HepG2 (cell line): ENCODE data around the gene PDIA2. TPM values are rescaled to one million over a fixed set of nuclear protein-coding genes. Genes with fewer than 3 reads are reported as not detected.

Source experiments
- ATAC-seq: fragments of 200-7000 bp; cut with Tn5 transposase; 3 replicates; pipeline ENCODE4 v1.9.1; 2020; ENCODE audit warnings: mild to moderate bottlenecking, moderate library complexity
- BruUV-seq: library from RNA; stranded (reverse); fragments of 400-500 nt; replicated peaks from 2 replicates; lab custom pipeline; 2021; lab: Mats Ljungman, UMichigan
- CTCF ChIA-PET: fragments of 300-600 bp; formaldehyde crosslinking; extraction: SDS; loops from one replicate; lab custom pipeline; 2021; ENCODE audit warnings: low total read pairs, inconsistent platforms, low intra/inter-chr PET ratio; lab: Yijun Ruan, JAX
- POLR2A ChIA-PET: fragments of 350-600 bp; sonication (Branson Sonifier 250); formaldehyde crosslinking; loops from one replicate; lab custom pipeline; 2020; ENCODE audit warnings: antibody characterized with exemption, inconsistent platforms; lab: Yijun Ruan, JAX
- DNase-seq: peaks from one replicate; pipeline ENCODE4 v3.0.0-alpha.2; 2015; ENCODE audit warnings: low spot score
- FAIRE-seq: peaks from 3 replicates; lab custom pipeline; 2011; peaks lifted over from hg19 to GRCh38; lab: Jason Lieb, UNC
- H2AFZ ChIP-seq: one replicate; pipeline ENCODE4 v1.6.1; 2011; ENCODE audit warnings: low read length, inconsistent platforms
- H3K27ac ChIP-seq: fragments of 300-600 bp; 3 replicates; pipeline ENCODE4 v1.8.0; 2011; ENCODE audit warnings: mixed run types, mild to moderate bottlenecking, mixed read lengths, low read length, inconsistent platforms; ENCODE audit not compliant: insufficient read depth; ENCODE audit errors: extremely low read length
- H3K27me3 ChIP-seq, 2 experiments: fragments of 200-600 bp in 1 of 2; 2 replicates in 1 of 2; 3 replicates in 1 of 2; pipeline versions ENCODE4 v1.6.0 to v1.8.0; 2011; ENCODE audit warnings: low read length in 2 of 2, mild to moderate bottlenecking in 2 of 2, moderate library complexity in 2 of 2, inconsistent platforms in 1 of 2; ENCODE audit not compliant: insufficient read depth in 2 of 2, control insufficient read depth in 1 of 2
- H3K36me3 ChIP-seq, 2 experiments: fragments of 200-600 bp in 1 of 2; replicated peaks in 1 of 2; 2 replicates in 1 of 2; 3 replicates in 1 of 2; pipeline versions ENCODE4 v1.5.1 to v1.8.0; 2011; ENCODE audit warnings: low read length in 2 of 2, inconsistent platforms in 1 of 2; ENCODE audit not compliant: insufficient read depth in 2 of 2, control insufficient read depth in 1 of 2
- H3K4me1 ChIP-seq: 2 replicates; pipeline ENCODE4 v1.5.1; 2012; ENCODE audit warnings: low read length, inconsistent platforms; ENCODE audit not compliant: insufficient read depth
- H3K4me2 ChIP-seq: 2 replicates; pipeline ENCODE4 v1.6.0; 2011; ENCODE audit warnings: low read depth, low read length, inconsistent platforms
- H3K4me3 ChIP-seq, 3 experiments: fragments of 200-600 bp in 1 of 3; sonication (generic), shearing (Covaris generic) in 1 of 3; replicated peaks in 1 of 3; 2 replicates each; pipeline ENCODE4 v1.5.1; 2011 to 2016; ENCODE audit warnings: low read length in 3 of 3, inconsistent platforms in 2 of 3, low read depth in 2 of 3, mild to moderate bottlenecking in 2 of 3, control low read depth in 1 of 3, mixed read lengths in 1 of 3; ENCODE audit not compliant: insufficient read depth in 1 of 3
- H3K79me2 ChIP-seq: one replicate; pipeline ENCODE4 v1.6.1; 2011; ENCODE audit warnings: low read length, inconsistent platforms; ENCODE audit not compliant: insufficient read depth
- H3K9ac ChIP-seq: 2 replicates; pipeline ENCODE4 v1.6.0; 2011; ENCODE audit warnings: mild to moderate bottlenecking, low read depth, low read length, inconsistent platforms; ENCODE audit not compliant: insufficient read depth
- H3K9me3 ChIP-seq: 2 replicates; pipeline ENCODE4 v1.5.1; 2012; ENCODE audit warnings: mild to moderate bottlenecking, low read length
- H4K20me1 ChIP-seq: 2 replicates; pipeline ENCODE4 v1.6.0; 2011; ENCODE audit warnings: inconsistent platforms, mild to moderate bottlenecking, low read length, moderate library complexity; ENCODE audit not compliant: insufficient read depth
- CBX1 ChIP-seq: IDR thresholded peaks from one replicate; pipeline ENCODE4 v1.6.1; 2016; ENCODE audit warnings: antibody characterized with exemption, low read depth
- GTF3A ChIP-seq: sonication (generic); formaldehyde crosslinking; conservative IDR thresholded peaks from 2 replicates; pipeline ENCODE4 v1.4.0; 2020; ENCODE audit warnings: mild to moderate bottlenecking, missing genetic modification reagents
- RNF219 ChIP-seq: sonication (generic); formaldehyde crosslinking; IDR thresholded peaks from 2 replicates; pipeline ENCODE4 v1.5.0; 2020; ENCODE audit warnings: mild to moderate bottlenecking, missing genetic modification reagents
- XRCC5 ChIP-seq: fragments of 200-400 bp; formaldehyde crosslinking; optimal IDR thresholded peaks from 2 replicates; pipeline ENCODE3; 2017; ENCODE audit warnings: mild to moderate bottlenecking, low read length
- ZNF564 ChIP-seq: sonication (generic); formaldehyde crosslinking; IDR thresholded peaks from 2 replicates; pipeline ENCODE4 v1.8.1; 2023; ENCODE audit warnings: mild to moderate bottlenecking, missing genetic modification reagents
- ZNF572 ChIP-seq: sonication (generic); formaldehyde crosslinking; IDR thresholded peaks from 2 replicates; pipeline ENCODE4 v1.5.1; 2020; ENCODE audit warnings: mild to moderate bottlenecking, missing genetic modification reagents
- WGBS: methylation state at CpG from one replicate; pipeline ENCODE4 v1.1.6; 2017; ENCODE audit warnings: low lambda C conversion rate; 5-methylcytosine and 5-hydroxymethylcytosine counted together
- in situ Hi-C: cut with HindIII; loops from 2 replicates; pipeline ENCODE4 v1.10.0; 2017; ENCODE audit warnings: low pct_unique_long_range_greater_than_20kb; ENCODE audit not compliant: extremely low pct_ligation_motif_present
- intact Hi-C: fragments of 100-400 bp; cut with micrococcal nuclease; formaldehyde crosslinking; loops from one replicate; pipeline ENCODE4 v1.10.0; 2022; ENCODE audit not compliant: unreplicated experiment
- polyA plus RNA-seq, 8 experiments: library from polyadenylated mRNA; depleted of rRNA in 3 of 8; stranded (reverse) in 7 of 8; unstranded in 1 of 8; fragments of >200 nt; fragmentation: Illumina TruSeq in 4 of 8; extraction: Trizol in 4 of 8; gene quantifications; 2 replicates each; pipeline versions ENCODE4 v1.2.1 to v1.2.3, GENCODE V29; 2011 to 2016; ENCODE audit warnings: low read depth in 4 of 8, missing spikeins in 1 of 8, mixed read lengths in 1 of 8; ENCODE audit not compliant: insufficient read depth in 1 of 8
- total RNA-seq, 5 experiments: library from RNA; depleted of rRNA; stranded (reverse); fragments of >200 nt; fragmentation: Illumina TruSeq; extraction: Trizol; gene quantifications; 2 replicates each; pipeline ENCODE4 v1.2.3, GENCODE V29; 2016; ENCODE audit warnings: low read depth in 1 of 5
- TF ChIP-seq, protein P1 (sequence below): sonication (generic); formaldehyde crosslinking; conservative IDR thresholded peaks from 2 replicates; pipeline ENCODE4 v1.4.0; 2020; ENCODE audit warnings: missing genetic modification reagents
- TF ChIP-seq, protein P2 (sequence below): sonication (generic); formaldehyde crosslinking; conservative IDR thresholded peaks from 2 replicates; pipeline ENCODE4 v1.8.0; 2022; ENCODE audit warnings: low read depth, missing genetic modification reagents
- TF ChIP-seq, protein P3 (sequence below): sonication (generic); formaldehyde crosslinking; IDR thresholded peaks from 2 replicates; pipeline ENCODE4 v1.9.0; 2021; ENCODE audit warnings: mild to moderate bottlenecking, missing genetic modification reagents
- TF ChIP-seq, protein P4 (sequence below): sonication (generic); formaldehyde crosslinking; IDR thresholded peaks from 2 replicates; pipeline ENCODE4 v1.8.0; 2022; ENCODE audit warnings: mild to moderate bottlenecking, missing genetic modification reagents, borderline replicate concordance

Gene PDIA2
- total and polyA plus RNA-seq, 2 of the 13 experiments (the other 11 are each of a cell fraction or from before 2014, with no cell fraction given): 0.35 to 1.9 TPM

GRCh38 chr16:317583-317982, 34.6 kb downstream of the PDIA2 start:
- DNase-seq (no peak), ATAC-seq (no peak), FAIRE-seq (no peak)
- WGBS: 97% methylated on average over 5 of the region's 5 CpGs
- intact Hi-C loops: no loop called here
- Histone ChIP-seq H3K9me3 (no peaks in the 10 kb centered on the region), H4K20me1 (peaks cover 43% of the 10 kb centered on the region; the same call in 1 of the 2 replicates), H3K4me2 (no peak overlapping the region), H3K4me3 (no peak overlapping the region), H2AFZ (no peak overlapping the region), H3K36me3 (peaks cover 31 to 66% of the 10 kb centered on the region in 2 experiments; a peak in 4 of 5 replicates), H3K79me2 (peaks cover 64% of the 10 kb centered on the region), H3K27me3 (no peaks in the 10 kb centered on the region), H3K4me1 (no peaks in the 10 kb centered on the region), H3K27ac (no peak overlapping the region), H3K9ac (no peak overlapping the region)
- no TSS peak for BruUV-seq
- CTCF ChIA-PET: no interaction called here
- POLR2A ChIA-PET: no interaction called here
- in situ Hi-C loops: no loop called here
- TF ChIP-seq ZNF564 (CRISPR knock-in tag) (no peak), ZNF572 (CRISPR knock-in tag) (no peak), RNF219 (no peak), CBX1 (no peak), XRCC5 (no peak), GTF3A (no peak)
- TF ChIP-seq, protein P1, sequence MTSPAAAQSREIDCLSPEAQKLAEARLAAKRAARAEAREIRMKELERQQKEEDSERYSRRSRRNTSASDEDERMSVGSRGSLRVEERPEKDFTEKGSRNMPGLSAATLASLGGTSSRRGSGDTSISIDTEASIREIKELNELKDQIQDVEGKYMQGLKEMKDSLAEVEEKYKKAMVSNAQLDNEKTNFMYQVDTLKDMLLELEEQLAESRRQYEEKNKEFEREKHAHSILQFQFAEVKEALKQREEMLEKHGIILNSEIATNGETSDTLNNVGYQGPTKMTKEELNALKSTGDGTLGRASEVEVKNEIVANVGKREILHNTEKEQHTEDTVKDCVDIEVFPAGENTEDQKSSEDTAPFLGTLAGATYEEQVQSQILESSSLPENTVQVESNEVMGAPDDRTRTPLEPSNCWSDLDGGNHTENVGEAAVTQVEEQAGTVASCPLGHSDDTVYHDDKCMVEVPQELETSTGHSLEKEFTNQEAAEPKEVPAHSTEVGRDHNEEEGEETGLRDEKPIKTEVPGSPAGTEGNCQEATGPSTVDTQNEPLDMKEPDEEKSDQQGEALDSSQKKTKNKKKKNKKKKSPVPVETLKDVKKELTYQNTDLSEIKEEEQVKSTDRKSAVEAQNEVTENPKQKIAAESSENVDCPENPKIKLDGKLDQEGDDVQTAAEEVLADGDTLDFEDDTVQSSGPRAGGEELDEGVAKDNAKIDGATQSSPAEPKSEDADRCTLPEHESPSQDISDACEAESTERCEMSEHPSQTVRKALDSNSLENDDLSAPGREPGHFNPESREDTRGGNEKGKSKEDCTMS: no peak
- TF ChIP-seq, protein P2, sequence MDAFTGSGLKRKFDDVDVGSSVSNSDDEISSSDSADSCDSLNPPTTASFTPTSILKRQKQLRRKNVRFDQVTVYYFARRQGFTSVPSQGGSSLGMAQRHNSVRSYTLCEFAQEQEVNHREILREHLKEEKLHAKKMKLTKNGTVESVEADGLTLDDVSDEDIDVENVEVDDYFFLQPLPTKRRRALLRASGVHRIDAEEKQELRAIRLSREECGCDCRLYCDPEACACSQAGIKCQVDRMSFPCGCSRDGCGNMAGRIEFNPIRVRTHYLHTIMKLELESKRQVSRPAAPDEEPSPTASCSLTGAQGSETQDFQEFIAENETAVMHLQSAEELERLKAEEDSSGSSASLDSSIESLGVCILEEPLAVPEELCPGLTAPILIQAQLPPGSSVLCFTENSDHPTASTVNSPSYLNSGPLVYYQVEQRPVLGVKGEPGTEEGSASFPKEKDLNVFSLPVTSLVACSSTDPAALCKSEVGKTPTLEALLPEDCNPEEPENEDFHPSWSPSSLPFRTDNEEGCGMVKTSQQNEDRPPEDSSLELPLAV: no peak
- TF ChIP-seq, protein P3, sequence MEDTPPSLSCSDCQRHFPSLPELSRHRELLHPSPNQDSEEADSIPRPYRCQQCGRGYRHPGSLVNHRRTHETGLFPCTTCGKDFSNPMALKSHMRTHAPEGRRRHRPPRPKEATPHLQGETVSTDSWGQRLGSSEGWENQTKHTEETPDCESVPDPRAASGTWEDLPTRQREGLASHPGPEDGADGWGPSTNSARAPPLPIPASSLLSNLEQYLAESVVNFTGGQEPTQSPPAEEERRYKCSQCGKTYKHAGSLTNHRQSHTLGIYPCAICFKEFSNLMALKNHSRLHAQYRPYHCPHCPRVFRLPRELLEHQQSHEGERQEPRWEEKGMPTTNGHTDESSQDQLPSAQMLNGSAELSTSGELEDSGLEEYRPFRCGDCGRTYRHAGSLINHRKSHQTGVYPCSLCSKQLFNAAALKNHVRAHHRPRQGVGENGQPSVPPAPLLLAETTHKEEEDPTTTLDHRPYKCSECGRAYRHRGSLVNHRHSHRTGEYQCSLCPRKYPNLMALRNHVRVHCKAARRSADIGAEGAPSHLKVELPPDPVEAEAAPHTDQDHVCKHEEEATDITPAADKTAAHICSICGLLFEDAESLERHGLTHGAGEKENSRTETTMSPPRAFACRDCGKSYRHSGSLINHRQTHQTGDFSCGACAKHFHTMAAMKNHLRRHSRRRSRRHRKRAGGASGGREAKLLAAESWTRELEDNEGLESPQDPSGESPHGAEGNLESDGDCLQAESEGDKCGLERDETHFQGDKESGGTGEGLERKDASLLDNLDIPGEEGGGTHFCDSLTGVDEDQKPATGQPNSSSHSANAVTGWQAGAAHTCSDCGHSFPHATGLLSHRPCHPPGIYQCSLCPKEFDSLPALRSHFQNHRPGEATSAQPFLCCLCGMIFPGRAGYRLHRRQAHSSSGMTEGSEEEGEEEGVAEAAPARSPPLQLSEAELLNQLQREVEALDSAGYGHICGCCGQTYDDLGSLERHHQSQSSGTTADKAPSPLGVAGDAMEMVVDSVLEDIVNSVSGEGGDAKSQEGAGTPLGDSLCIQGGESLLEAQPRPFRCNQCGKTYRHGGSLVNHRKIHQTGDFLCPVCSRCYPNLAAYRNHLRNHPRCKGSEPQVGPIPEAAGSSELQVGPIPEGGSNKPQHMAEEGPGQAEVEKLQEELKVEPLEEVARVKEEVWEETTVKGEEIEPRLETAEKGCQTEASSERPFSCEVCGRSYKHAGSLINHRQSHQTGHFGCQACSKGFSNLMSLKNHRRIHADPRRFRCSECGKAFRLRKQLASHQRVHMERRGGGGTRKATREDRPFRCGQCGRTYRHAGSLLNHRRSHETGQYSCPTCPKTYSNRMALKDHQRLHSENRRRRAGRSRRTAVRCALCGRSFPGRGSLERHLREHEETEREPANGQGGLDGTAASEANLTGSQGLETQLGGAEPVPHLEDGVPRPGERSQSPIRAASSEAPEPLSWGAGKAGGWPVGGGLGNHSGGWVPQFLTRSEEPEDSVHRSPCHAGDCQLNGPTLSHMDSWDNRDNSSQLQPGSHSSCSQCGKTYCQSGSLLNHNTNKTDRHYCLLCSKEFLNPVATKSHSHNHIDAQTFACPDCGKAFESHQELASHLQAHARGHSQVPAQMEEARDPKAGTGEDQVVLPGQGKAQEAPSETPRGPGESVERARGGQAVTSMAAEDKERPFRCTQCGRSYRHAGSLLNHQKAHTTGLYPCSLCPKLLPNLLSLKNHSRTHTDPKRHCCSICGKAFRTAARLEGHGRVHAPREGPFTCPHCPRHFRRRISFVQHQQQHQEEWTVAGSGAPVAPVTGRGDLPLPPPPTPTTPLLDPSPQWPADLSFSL: no peak
- TF ChIP-seq, protein P4, sequence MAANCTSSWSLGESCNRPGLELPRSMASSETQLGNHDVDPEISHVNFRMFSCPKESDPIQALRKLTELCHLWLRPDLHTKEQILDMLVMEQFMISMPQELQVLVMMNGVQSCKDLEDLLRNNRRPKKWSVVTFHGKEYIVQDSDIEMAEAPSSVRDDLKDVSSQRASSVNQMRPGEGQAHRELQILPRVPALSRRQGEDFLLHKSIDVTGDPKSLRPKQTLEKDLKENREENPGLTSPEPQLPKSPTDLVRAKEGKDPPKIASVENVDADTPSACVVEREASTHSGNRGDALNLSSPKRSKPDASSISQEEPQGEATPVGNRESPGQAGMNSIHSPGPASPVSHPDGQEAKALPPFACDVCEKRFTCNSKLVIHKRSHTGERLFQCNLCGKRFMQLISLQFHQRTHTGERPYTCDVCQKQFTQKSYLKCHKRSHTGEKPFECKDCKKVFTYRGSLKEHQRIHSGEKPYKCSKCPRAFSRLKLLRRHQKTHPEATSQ (CRISPR knock-in tag): no peak
